IMR-90 (cell line): ENCODE data around the gene LUZP2. TPM values are rescaled to one million over a fixed set of nuclear protein-coding genes. Genes with fewer than 3 reads are reported as not detected.

Experiments used
- ATAC-seq: fragments of 200-7000 bp; cut with Tn5 transposase; 2 replicates; pipeline ENCODE4 v1.9.1; 2020; ENCODE audit warnings: low read depth, mild to moderate bottlenecking, moderate library complexity
- BruUV-seq: library from RNA; stranded (reverse); fragments of 400-500 nt; replicated peaks from 2 replicates; lab custom pipeline; 2021; lab: Mats Ljungman, UMichigan
- CTCF ChIA-PET: fragments of 300-600 bp; formaldehyde crosslinking; extraction: SDS; loops from one replicate; lab custom pipeline; 2021; ENCODE audit warnings: antibody characterized with exemption; lab: Yijun Ruan, JAX
- POLR2A ChIA-PET: fragments of 300-600 bp; sonication (Branson Sonifier 250); formaldehyde crosslinking; loops from one replicate; lab custom pipeline; 2022; ENCODE audit warnings: antibody characterized with exemption; ENCODE audit not compliant: unreplicated experiment; lab: Charles Lee
- DNase-seq: peaks from one replicate; pipeline ENCODE4 v3.0.0; 2013
- H2AFZ ChIP-seq: replicated peaks from 2 replicates; pipeline ENCODE3; 2013; ENCODE audit warnings: low read length, mild to moderate bottlenecking; ENCODE audit not compliant: poor library complexity
- H2AK5ac ChIP-seq: 2 replicates; pipeline ENCODE4 v1.6.1; 2013; ENCODE audit warnings: low read depth, low read length, inconsistent platforms
- H2AK9ac ChIP-seq: replicated peaks from 2 replicates; pipeline ENCODE3; 2013; ENCODE audit warnings: mild to moderate bottlenecking, low read depth, low read length, moderate library complexity; ENCODE audit not compliant: poor library complexity
- H2BK120ac ChIP-seq: 2 replicates; pipeline ENCODE4 v1.6.1; 2013; ENCODE audit warnings: low read depth, low read length, inconsistent platforms
- H2BK15ac ChIP-seq: 3 replicates; pipeline ENCODE4 v1.6.1; 2013; ENCODE audit warnings: low read depth, low read length, inconsistent platforms
- H2BK20ac ChIP-seq: 2 replicates; pipeline ENCODE4 v1.6.1; 2013; ENCODE audit warnings: low read depth, mild to moderate bottlenecking, inconsistent platforms, low read length, moderate library complexity
- H2BK5ac ChIP-seq: 2 replicates; pipeline ENCODE4 v1.6.1; 2013; ENCODE audit warnings: mild to moderate bottlenecking, low read depth, low read length, inconsistent platforms; ENCODE audit not compliant: poor library complexity, severe bottlenecking
- H3K14ac ChIP-seq: replicated peaks from 2 replicates; pipeline ENCODE4 v1.6.1; 2013; ENCODE audit warnings: low read depth, low read length, inconsistent platforms
- H3K18ac ChIP-seq: 2 replicates; pipeline ENCODE4 v1.6.1; 2013; ENCODE audit warnings: low read depth, low read length, control low read depth
- H3K23ac ChIP-seq: 2 replicates; pipeline ENCODE4 v1.6.1; 2013; ENCODE audit warnings: low read depth, low read length, inconsistent platforms
- H3K27ac ChIP-seq: 2 replicates; pipeline ENCODE4 v1.5.1; 2013; ENCODE audit warnings: mild to moderate bottlenecking, control low read depth, low read length; ENCODE audit not compliant: insufficient read depth
- H3K27me3 ChIP-seq: 2 replicates; pipeline ENCODE4 v1.6.1; 2013; ENCODE audit warnings: low read length; ENCODE audit not compliant: control insufficient read depth, insufficient read depth
- H3K36me3 ChIP-seq: 2 replicates; pipeline ENCODE4 v1.6.1; 2013; ENCODE audit warnings: low read length, mixed read lengths; ENCODE audit not compliant: control insufficient read depth, insufficient read depth
- H3K4ac ChIP-seq: 2 replicates; pipeline ENCODE4 v1.6.1; 2013; ENCODE audit warnings: low read depth, low read length, inconsistent platforms
- H3K4me1 ChIP-seq: 2 replicates; pipeline ENCODE4 v1.6.1; 2013; ENCODE audit warnings: low read length, mixed read lengths; ENCODE audit not compliant: control insufficient read depth, insufficient read depth
- H3K4me2 ChIP-seq: 2 replicates; pipeline ENCODE4 v1.6.1; 2013; ENCODE audit warnings: low read depth, mild to moderate bottlenecking, control low read depth, low read length, moderate library complexity
- H3K4me3 ChIP-seq: 2 replicates; pipeline ENCODE4 v1.5.1; 2013; ENCODE audit warnings: low read depth, mild to moderate bottlenecking, control low read depth, low read length, moderate library complexity; ENCODE audit not compliant: insufficient read depth
- H3K56ac ChIP-seq: 2 replicates; pipeline ENCODE4 v1.6.1; 2013; ENCODE audit warnings: low read length, inconsistent platforms; ENCODE audit not compliant: insufficient read depth; ENCODE audit errors: extremely low read depth
- H3K79me1 ChIP-seq, 2 experiments: 2 replicates each; pipeline ENCODE4 v1.6.1; 2013; ENCODE audit warnings: low read length in 2 of 2, inconsistent platforms in 1 of 2, low read depth in 1 of 2
- H3K9ac ChIP-seq: 2 replicates; pipeline ENCODE4 v1.6.1; 2013; ENCODE audit warnings: low read depth, low read length, control low read depth
- H3K9me1 ChIP-seq: 2 replicates; pipeline ENCODE4 v1.6.1; 2013; ENCODE audit warnings: low read length, inconsistent platforms; ENCODE audit not compliant: insufficient read depth
- H3K9me3 ChIP-seq: 2 replicates; pipeline ENCODE4 v1.6.1; 2013; ENCODE audit warnings: low read length; ENCODE audit not compliant: control insufficient read depth, insufficient read depth
- H4K20me1 ChIP-seq: 2 replicates; pipeline ENCODE4 v1.6.1; 2013; ENCODE audit warnings: low read length, inconsistent platforms; ENCODE audit not compliant: insufficient read depth
- H4K5ac ChIP-seq: 2 replicates; pipeline ENCODE4 v1.6.1; 2013; ENCODE audit warnings: mild to moderate bottlenecking, low read depth, low read length, control low read depth
- H4K8ac ChIP-seq, 2 experiments: 2 replicates each; pipeline ENCODE4 v1.6.1; 2013; ENCODE audit warnings: low read depth in 2 of 2, low read length in 2 of 2, control low read depth in 1 of 2, inconsistent platforms in 1 of 2
- H4K91ac ChIP-seq: 2 replicates; pipeline ENCODE4 v1.6.1; 2013; ENCODE audit warnings: low read depth, low read length, inconsistent platforms; ENCODE audit not compliant: insufficient read depth
- CEBPB ChIP-seq: IDR thresholded peaks from 2 replicates; pipeline ENCODE4 v1.6.1; 2012; ENCODE audit warnings: low read depth, low read length, improper control_type of control experiment
- SMC3 ChIP-seq: fragments of 150-350 bp; IDR thresholded peaks from 2 replicates; pipeline ENCODE4 v1.6.1; 2016; ENCODE audit warnings: low read depth, mild to moderate bottlenecking, antibody characterized with exemption, low read length, moderate library complexity
- dilution Hi-C: fragments of 300-500 bp; cut with HindIII; formaldehyde crosslinking; loops from one replicate; pipeline ENCODE4 v1.14.3; 2018; ENCODE audit warnings: low sequenced_read_pairs; ENCODE audit not compliant: unreplicated experiment
- in situ Hi-C: fragments of 300-500 bp; cut with MboI; formaldehyde crosslinking; loops from 3 replicates; pipeline ENCODE4 v1.14.3; 2019; ENCODE audit warnings: low sequenced_read_pairs, inconsistent platforms, mixed read lengths
- intact Hi-C: fragments of 100-400 bp; cut with micrococcal nuclease; formaldehyde crosslinking; loops from 2 replicates; pipeline ENCODE4 v1.10.0; 2022
- polyA plus RNA-seq, 3 experiments: library from polyadenylated mRNA; depleted of rRNA; stranded (reverse); fragments of >200 nt; gene quantifications; 2 replicates each; pipeline ENCODE4 v1.2.3, GENCODE V29; 2012; ENCODE audit warnings: low replicate concordance in 1 of 3
- total RNA-seq: library from RNA; depleted of rRNA; stranded (reverse); fragments of >200 nt; gene quantifications from 2 replicates; pipeline ENCODE4 v1.2.3, GENCODE V29; 2012

LUZP2 gene
- total and polyA plus RNA-seq, 2 of the 4 experiments (the other 2 are of a cell fraction): 0.89 to 2.0 TPM

DNA sequence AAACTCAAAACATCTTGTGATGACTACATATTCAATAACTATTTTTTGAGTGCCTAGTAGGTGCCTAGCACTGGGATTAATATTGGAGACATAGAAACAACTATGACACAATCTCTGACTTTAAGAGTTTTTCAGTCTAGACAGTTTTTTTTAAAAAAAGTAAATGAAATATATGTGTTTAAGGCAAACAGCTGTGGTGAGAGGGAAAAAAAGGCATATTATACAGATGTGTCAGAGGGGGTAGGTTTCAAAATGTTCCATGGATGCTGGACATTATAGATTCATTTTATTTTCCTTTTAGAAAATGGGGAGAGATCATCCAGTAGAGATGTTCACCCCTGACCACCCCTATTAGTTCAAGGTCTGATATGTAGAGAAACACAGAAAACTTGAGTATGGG, 90.8 kb downstream of the LUZP2 start:
- no peak overlapping the region for H2BK15ac ChIP-seq
- ATAC-seq (peak; percentile 30; the same call in 1 of the 2 replicates), DNase-seq (peak; percentile 51)
- no peak for TF ChIP-seq SMC3
- peak; percentile 36; the same call in 1 of the 2 replicates for TF ChIP-seq CEBPB
- H4K8ac ChIP-seq: no peak overlapping the region
- no peak overlapping the region for H3K14ac ChIP-seq
- no peak overlapping the region for H3K9ac ChIP-seq
- no peaks in the 10 kb centered on the region for H3K9me3 ChIP-seq
- in situ Hi-C loops: no loop called here
- peaks cover 4% of the 10 kb centered on the region; the same call in 1 of the 2 replicates for H3K4me1 ChIP-seq
- H4K20me1 ChIP-seq: no peaks in the 10 kb centered on the region
- no peaks in the 10 kb centered on the region for H3K79me1 ChIP-seq
- no peak overlapping the region for H2AFZ ChIP-seq
- no TSS peak for BruUV-seq
- dilution Hi-C loops: no loop called here
- H2AK9ac ChIP-seq: no peak overlapping the region
- H3K4me3 ChIP-seq: no peak overlapping the region
- intact Hi-C loops: no loop called here
- no peaks in the 10 kb centered on the region for H3K27me3 ChIP-seq
- no peak overlapping the region for H3K27ac ChIP-seq
- H3K9me1 ChIP-seq: no peaks in the 10 kb centered on the region; the same call in 1 of the 2 replicates
- ChIA-PET POLR2A (no interaction called here), CTCF (no interaction called here)
- no peak overlapping the region for H2AK5ac ChIP-seq
- H2BK20ac ChIP-seq: no peak overlapping the region
- no peak overlapping the region for H3K4ac ChIP-seq
- H3K18ac ChIP-seq: no peak overlapping the region
- no peak overlapping the region for H2BK120ac ChIP-seq
- no peak overlapping the region for H4K91ac ChIP-seq
- H3K4me2 ChIP-seq: no peak overlapping the region
- no peak overlapping the region for H3K23ac ChIP-seq
- H3K36me3 ChIP-seq: no peaks in the 10 kb centered on the region
- H4K5ac ChIP-seq: no peak overlapping the region
- H2BK5ac ChIP-seq: peak overlapping the region; percentile 10
- no peak overlapping the region for H3K56ac ChIP-seq
